AG04450 (cell line): ENCODE results near the gene ITIH5. TPM values are rescaled to one million over a fixed set of nuclear protein-coding genes. Genes with fewer than 3 reads are reported as not detected.

Source experiments
- CTCF ChIA-PET: fragments of 300-600, 350-600 bp; formaldehyde crosslinking; extraction: SDS; loops from one replicate; lab custom pipeline; 2022; ENCODE audit warnings: antibody characterized with exemption, inconsistent platforms; lab: Charles Lee
- POLR2A ChIA-PET: fragments of 350-600 bp; formaldehyde crosslinking; extraction: SDS; loops from one replicate; lab custom pipeline; 2021; ENCODE audit warnings: antibody characterized with exemption, inconsistent platforms; lab: Yijun Ruan, JAX
- DNase-seq: peaks from one replicate; pipeline ENCODE4 v3.0.0-alpha.2; 2011; ENCODE audit warnings: low read depth, low spot score
- H3K27ac ChIP-seq: one replicate; pipeline ENCODE4 v1.5.1; 2012; ENCODE audit warnings: low read depth, low read length, control low read depth
- H3K27me3 ChIP-seq: one replicate; pipeline ENCODE4 v1.6.0; 2012; ENCODE audit warnings: low read length; ENCODE audit not compliant: control insufficient read depth, insufficient read depth
- H3K4me3 ChIP-seq: 2 replicates; pipeline ENCODE4 v1.5.1; 2011; ENCODE audit warnings: mild to moderate bottlenecking, low read depth, low read length, control low read depth
- H3K9me3 ChIP-seq: 2 replicates; pipeline ENCODE4 v1.5.1; 2012; ENCODE audit warnings: low read length; ENCODE audit not compliant: control insufficient read depth, insufficient read depth
- polyA plus RNA-seq: library from polyadenylated mRNA; depleted of rRNA; stranded (reverse); fragments of >200 nt; gene quantifications from 2 replicates; pipeline ENCODE4 v1.2.3, GENCODE V29; 2011
- TF ChIP-seq, protein P1 (sequence below): IDR thresholded peaks from 2 replicates; pipeline ENCODE4 v1.5.1; 2011; ENCODE audit warnings: low read depth, low read length, control low read depth, inconsistent platforms

Gene ITIH5
- polyA plus RNA-seq, 1 experiment, result 0.11 TPM

DNA sequence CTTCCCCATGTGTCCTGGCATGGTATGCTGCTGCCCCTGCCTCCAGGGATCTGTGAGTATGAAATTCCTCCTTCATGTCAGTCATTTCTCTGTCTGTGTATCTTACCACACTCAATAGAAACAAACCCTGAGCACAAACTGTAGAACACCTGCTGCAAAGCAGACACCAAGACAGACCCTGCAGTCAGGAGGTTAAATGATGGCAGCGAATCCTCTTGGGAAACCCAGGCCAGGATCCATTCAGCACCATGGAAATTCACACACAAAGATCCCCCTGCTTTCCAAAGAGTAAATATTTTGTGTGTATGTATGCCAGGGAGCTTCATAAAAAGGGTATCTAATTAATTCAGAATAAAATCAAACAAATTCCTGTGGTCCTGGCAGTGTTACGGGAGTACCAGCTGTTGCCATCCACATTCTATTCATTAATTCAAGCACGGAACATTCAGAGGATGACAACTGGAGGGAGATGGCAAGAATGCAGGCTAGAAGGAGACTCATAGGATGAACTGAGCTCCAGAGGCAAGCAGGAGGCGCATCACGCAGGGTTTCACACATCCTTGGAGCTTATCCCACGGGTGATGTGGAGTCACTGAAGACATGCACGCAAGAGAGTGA is 14.8 kb downstream of the ITIH5 start:
- no peak for DNase-seq
- no peak overlapping the region for H3K27ac ChIP-seq
- TF ChIP-seq, protein P1, sequence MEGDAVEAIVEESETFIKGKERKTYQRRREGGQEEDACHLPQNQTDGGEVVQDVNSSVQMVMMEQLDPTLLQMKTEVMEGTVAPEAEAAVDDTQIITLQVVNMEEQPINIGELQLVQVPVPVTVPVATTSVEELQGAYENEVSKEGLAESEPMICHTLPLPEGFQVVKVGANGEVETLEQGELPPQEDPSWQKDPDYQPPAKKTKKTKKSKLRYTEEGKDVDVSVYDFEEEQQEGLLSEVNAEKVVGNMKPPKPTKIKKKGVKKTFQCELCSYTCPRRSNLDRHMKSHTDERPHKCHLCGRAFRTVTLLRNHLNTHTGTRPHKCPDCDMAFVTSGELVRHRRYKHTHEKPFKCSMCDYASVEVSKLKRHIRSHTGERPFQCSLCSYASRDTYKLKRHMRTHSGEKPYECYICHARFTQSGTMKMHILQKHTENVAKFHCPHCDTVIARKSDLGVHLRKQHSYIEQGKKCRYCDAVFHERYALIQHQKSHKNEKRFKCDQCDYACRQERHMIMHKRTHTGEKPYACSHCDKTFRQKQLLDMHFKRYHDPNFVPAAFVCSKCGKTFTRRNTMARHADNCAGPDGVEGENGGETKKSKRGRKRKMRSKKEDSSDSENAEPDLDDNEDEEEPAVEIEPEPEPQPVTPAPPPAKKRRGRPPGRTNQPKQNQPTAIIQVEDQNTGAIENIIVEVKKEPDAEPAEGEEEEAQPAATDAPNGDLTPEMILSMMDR, result no peak
- H3K4me3 ChIP-seq, result no peak overlapping the region
- POLR2A ChIA-PET, result no interaction called here
- no peaks in the 10 kb centered on the region for H3K27me3 ChIP-seq
- CTCF ChIA-PET, result interaction anchor here (0.6 kb wide), 1 partner anchor 18 kb away, joined by 5 read pairs; no protein-coding TSS in a partner anchor
- peaks cover 3% of the 10 kb centered on the region; the same call in 1 of the 2 replicates for H3K9me3 ChIP-seq

DNA sequence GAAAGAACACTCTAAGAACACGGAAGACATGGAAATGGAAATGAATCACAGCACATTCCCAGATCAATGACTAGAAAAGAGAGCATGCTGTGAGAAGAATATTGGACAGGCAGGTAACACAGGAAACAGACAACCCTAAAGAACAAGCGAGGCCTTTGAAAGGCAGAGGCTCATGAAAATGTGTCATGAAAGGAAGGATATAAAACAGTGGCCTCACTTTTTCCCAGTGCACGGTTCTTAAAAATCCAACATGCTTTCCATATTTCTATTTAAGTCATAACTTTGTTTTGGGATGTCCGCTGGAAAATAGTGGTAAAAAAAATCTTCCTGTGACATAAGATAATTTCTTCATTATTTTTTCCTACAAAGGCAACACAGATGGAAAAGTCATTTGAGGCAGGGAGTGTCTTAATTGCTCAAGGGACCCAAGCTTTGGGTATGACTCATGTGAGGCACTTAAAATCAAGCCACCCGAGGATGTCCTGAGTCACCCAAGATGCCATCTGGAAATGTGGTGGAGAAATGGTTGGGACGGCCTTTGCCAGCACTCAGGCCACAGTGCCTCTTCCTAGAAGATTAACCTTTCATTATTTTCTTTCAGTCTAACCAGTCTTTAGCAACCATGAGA is 17.0 kb downstream of the ITIH5 start:
- Histone ChIP-seq H3K4me3 (no peak overlapping the region), H3K9me3 (peaks cover 3% of the 10 kb centered on the region; the same call in 1 of the 2 replicates), H3K27ac (no peak overlapping the region), H3K27me3 (no peaks in the 10 kb centered on the region)
- DNase-seq, result no peak
- ChIA-PET POLR2A (no interaction called here), CTCF (no interaction called here)
- TF ChIP-seq, protein P1, result no peak

DNA sequence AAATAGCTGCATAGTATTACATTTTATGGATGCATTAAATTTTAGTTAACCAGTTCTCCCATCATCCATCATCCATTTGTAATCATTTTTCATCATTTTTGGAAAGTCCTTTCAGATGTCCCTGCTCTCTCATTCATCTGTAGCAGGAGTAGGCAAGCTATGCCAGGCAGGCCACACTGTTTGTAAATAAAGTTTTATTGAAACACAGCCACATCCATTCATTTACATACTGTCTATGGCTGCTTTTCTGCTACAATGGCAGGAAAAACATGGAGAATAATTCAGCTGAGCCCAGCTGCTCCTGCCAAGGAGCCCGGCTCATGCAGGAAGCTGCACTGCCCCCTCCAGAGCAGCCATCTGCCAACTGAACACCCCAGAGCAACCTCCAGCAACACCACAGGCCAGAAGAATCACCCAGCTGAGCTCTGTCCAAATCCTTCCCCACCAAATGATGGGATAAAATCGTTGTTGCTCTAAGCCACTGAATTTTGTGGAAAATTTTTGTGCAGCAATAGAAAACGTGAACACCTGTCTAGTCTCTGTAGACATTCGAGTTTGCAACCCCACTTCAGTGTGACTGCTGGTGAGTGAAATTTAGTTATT is 19.6 kb downstream of the ITIH5 start:
- no peak for DNase-seq
- CTCF ChIA-PET, result no interaction called here
- Histone ChIP-seq H3K27me3 (no peaks in the 10 kb centered on the region), H3K9me3 (peaks cover 3% of the 10 kb centered on the region; the same call in 1 of the 2 replicates), H3K27ac (no peak overlapping the region), H3K4me3 (no peak overlapping the region)
- TF ChIP-seq, protein P1, result no peak
- POLR2A ChIA-PET, result no interaction called here

DNA sequence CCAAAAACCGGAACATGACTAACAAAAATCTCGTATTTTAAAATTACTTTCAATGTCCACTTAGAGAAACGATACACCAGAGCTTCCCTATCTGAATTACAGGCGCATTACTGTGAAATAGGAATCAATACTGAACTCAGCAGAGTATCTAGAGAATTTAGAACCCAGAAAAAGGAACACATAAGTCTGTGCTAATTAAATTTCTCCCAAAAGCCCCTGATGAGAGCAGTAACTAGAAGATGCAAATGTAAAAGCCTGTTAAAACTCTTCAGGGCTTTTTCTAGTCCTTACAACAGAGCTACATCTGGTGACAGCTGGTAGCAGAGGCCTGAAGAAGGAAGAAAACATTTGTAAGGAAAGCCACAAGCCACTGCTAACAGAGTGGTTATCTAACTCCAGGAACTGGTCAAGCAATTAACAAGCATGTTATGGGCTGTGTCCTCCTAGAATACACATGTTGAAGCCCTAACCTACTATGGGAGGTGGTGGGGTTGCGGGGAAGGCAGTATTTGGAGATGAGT is 24.2 kb downstream of the ITIH5 start:
- TF ChIP-seq, protein P1, result no peak
- H3K9me3 ChIP-seq, result no peaks in the 10 kb centered on the region
- H3K27me3 ChIP-seq, result peaks cover 2% of the 10 kb centered on the region
- ChIA-PET POLR2A (no interaction called here), CTCF (no interaction called here)
- no peak overlapping the region for H3K27ac ChIP-seq
- DNase-seq, result no peak
- H3K4me3 ChIP-seq, result no peak overlapping the region
